GM18873 (cell line): Measurements from ENCODE around the gene PDXP.
"Not testable (repeated sequence)": the region's sequence is repeated elsewhere in the genome, so short reads cannot be mapped to it uniquely, and the experiment has no call there.

Source experiments
- ATAC-seq: cut with Tn5 transposase; IDR thresholded peaks from one replicate; pipeline ENCODE4 v1.9.1; 2021; ENCODE audit warnings: mild to moderate bottlenecking, moderate library complexity, moderate number of reproducible peaks; ENCODE audit not compliant: unreplicated experiment, low FRiP score

The PDXP gene

GRCh38 chr22:37658133-37659065, at the start of gene PDXP:
Gene PDXP (plus strand): TSS chr22:37658723. CDS start chr22:37658783, 60 bp downstream.
- peak; percentile 80 for ATAC-seq

- peak; percentile 3 for ATAC-seq
These were observed 49.0 kb upstream of the PDXP start for GRCh38 chr22:37609240-37610152.

- ATAC-seq, result not testable (repeated sequence)
These were observed 48.4 kb upstream of the PDXP start for GRCh38 chr22:37610153-37610475.

GRCh38 chr22:37610480-37611129, 47.9 kb upstream of the PDXP start:
- no peak for ATAC-seq

- no peak for ATAC-seq
These were observed 47.3 kb upstream of the PDXP start for GRCh38 chr22:37611207-37611606.

GRCh38 chr22:37616201-37617083, 42.1 kb upstream of the PDXP start:
- ATAC-seq, result no peak

GRCh38 chr22:37617431-37617830, 41.1 kb upstream of the PDXP start:
- ATAC-seq, result no peak

GRCh38 chr22:37618072-37618656, 40.4 kb upstream of the PDXP start:
- no peak for ATAC-seq

GRCh38 chr22:37618674-37619073, 39.8 kb upstream of the PDXP start:
- no peak for ATAC-seq

GRCh38 chr22:37619991-37620390, 38.5 kb upstream of the PDXP start:
- ATAC-seq, result no peak

GRCh38 chr22:37621352-37621860, 37.1 kb upstream of the PDXP start:
- ATAC-seq, result no peak

GRCh38 chr22:37623075-37624016, 35.2 kb upstream of the PDXP start:
- no peak for ATAC-seq

GRCh38 chr22:37624017-37624365, 34.5 kb upstream of the PDXP start:
- ATAC-seq, result no peak

GRCh38 chr22:37624876-37625275, 33.6 kb upstream of the PDXP start:
- no peak for ATAC-seq

GRCh38 chr22:37625737-37626136, 32.8 kb upstream of the PDXP start:
- ATAC-seq, result no peak

GRCh38 chr22:37626144-37626543, 32.4 kb upstream of the PDXP start:
- no peak for ATAC-seq

GRCh38 chr22:37626556-37627075, 31.9 kb upstream of the PDXP start:
- no peak for ATAC-seq

- ATAC-seq, result no peak
These were observed 31.4 kb upstream of the PDXP start for GRCh38 chr22:37627121-37627520.
